Chondrocyte (in vitro differentiated cells): ENCODE results near the gene KIF26B. TPM values are rescaled to one million over a fixed set of nuclear protein-coding genes. Genes with fewer than 3 reads are reported as not detected.

Experiments used
- DNase-seq: peaks from one replicate; pipeline ENCODE4 v3.0.0; 2021; ENCODE audit warnings: mixed read lengths, low spot score
- H3K27ac Mint-ChIP-seq: one replicate; pipeline ENCODE4 v1.8.0; 2021; ENCODE audit warnings: mild to moderate bottlenecking, moderate library complexity, mixed read lengths; ENCODE audit not compliant: unreplicated experiment
- H3K27me3 Mint-ChIP-seq: 2 replicates; pipeline ENCODE4 v1.8.0; 2021; ENCODE audit warnings: low read depth, mixed read lengths
- H3K36me3 Mint-ChIP-seq: 2 replicates; pipeline ENCODE4 v1.8.0; 2021; ENCODE audit warnings: low read depth, mixed read lengths
- H3K4me1 Mint-ChIP-seq: 2 replicates; pipeline ENCODE4 v1.8.0; 2021; ENCODE audit warnings: low read depth, mild to moderate bottlenecking, mixed read lengths
- H3K4me3 Mint-ChIP-seq: one replicate; pipeline ENCODE4 v1.8.0; 2021; ENCODE audit warnings: mild to moderate bottlenecking, moderate library complexity, mixed read lengths; ENCODE audit not compliant: unreplicated experiment
- H3K9me3 Mint-ChIP-seq: 2 replicates; pipeline ENCODE4 v1.8.0; 2021; ENCODE audit warnings: low read depth, mixed read lengths
- total RNA-seq: library from RNA; stranded (reverse); gene quantifications from 3 replicates; pipeline ENCODE4 v1.2.1, GENCODE V29; 2021
- TF ChIP-seq, protein P1 (sequence below): fragments of 200-600 bp; sonication (generic); IDR thresholded peaks from 2 replicates; pipeline ENCODE4 v1.5.0; 2021; ENCODE audit warnings: antibody characterized with exemption, mild to moderate bottlenecking, moderate library complexity

Gene KIF26B
- total RNA-seq, 1 donor from 2014 or later: 47.0 TPM

DNA sequence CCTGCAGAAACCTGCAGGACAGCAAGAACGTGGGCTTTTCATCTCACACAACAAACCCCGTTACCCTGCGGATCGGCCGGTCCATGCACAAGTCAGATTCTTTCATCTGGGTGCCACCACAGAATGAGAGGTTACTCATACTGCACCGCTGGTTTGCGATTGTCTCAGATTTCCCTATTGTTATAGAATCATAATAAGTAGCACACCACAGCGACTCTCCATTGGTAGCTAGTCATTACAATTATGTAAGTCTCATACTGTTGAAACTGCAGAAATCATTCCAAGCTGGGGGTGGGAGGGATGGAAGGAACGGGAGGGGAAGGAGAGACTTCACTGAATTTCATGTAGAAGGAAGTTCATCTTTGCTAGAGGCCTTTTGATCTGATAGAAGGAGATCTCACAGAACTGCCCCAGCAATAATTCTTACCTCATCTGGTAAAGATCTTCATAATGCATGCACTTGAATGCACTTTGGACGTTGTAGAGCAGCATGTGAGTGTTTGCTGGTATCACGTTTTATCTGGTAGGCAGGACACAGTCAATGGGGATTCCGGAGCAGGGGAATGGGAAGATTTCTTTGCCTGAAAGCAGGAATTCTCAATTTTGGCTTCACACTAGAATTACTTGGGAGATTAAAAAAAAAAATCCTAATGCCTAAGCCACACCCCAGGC, 221.1 kb downstream of the KIF26B start:
- Mint-ChIP-seq H3K27me3 (no peaks in the 10 kb centered on the region), H3K27ac (no peak overlapping the region), H3K4me1 (peaks cover 7% of the 10 kb centered on the region), H3K9me3 (no peaks in the 10 kb centered on the region), H3K4me3 (no peak overlapping the region), H3K36me3 (peaks cover 18% of the 10 kb centered on the region)
- no peak for DNase-seq
- TF ChIP-seq, protein P1, sequence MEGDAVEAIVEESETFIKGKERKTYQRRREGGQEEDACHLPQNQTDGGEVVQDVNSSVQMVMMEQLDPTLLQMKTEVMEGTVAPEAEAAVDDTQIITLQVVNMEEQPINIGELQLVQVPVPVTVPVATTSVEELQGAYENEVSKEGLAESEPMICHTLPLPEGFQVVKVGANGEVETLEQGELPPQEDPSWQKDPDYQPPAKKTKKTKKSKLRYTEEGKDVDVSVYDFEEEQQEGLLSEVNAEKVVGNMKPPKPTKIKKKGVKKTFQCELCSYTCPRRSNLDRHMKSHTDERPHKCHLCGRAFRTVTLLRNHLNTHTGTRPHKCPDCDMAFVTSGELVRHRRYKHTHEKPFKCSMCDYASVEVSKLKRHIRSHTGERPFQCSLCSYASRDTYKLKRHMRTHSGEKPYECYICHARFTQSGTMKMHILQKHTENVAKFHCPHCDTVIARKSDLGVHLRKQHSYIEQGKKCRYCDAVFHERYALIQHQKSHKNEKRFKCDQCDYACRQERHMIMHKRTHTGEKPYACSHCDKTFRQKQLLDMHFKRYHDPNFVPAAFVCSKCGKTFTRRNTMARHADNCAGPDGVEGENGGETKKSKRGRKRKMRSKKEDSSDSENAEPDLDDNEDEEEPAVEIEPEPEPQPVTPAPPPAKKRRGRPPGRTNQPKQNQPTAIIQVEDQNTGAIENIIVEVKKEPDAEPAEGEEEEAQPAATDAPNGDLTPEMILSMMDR: no peak

DNA sequence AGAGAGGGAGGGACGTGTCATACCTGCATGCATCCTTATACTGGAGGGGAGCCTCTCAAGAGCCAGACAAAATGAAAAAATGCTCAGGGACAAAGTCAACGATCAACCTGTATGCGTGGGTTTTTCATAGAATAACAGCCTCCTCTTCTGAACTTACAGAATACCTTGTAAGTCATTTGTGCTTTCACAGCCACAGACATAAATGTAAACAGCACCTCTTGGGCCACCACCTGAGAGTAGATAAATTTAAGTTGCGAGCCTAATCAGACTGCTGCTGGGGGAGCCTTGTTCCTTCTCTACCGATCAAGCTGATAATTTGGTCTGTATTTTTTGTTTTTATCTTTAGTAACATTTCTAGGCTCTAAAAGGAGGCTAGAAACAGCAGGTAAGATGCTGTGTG, 223.1 kb downstream of the KIF26B start:
- no peaks in the 10 kb centered on the region for H3K9me3 Mint-ChIP-seq
- H3K36me3 Mint-ChIP-seq: peaks cover 14% of the 10 kb centered on the region
- no peak for DNase-seq
- H3K4me1 Mint-ChIP-seq: peaks cover 2% of the 10 kb centered on the region
- H3K27ac Mint-ChIP-seq: no peak overlapping the region
- H3K4me3 Mint-ChIP-seq: no peak overlapping the region
- TF ChIP-seq, protein P1: no peak
- no peaks in the 10 kb centered on the region for H3K27me3 Mint-ChIP-seq

DNA sequence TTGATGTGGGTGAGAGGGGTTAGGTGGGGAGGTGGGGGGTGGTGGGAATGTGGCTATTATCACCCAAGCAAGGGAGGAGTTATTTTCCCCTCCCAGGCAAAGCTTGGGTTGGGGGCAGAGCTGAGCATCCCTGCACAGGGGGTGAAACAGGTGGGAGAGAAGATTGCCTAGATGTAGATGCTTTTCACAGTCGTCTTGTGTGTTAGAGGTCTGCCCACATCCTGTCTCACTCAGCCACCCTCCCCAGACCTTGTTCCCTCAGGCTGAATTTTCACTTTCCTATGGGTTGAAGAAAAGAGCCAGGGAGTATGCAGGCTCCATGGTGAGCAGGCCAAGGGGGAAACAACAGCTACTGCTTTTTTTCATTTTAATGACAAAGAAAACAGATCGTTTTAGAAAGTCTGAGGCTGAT, 223.5 kb downstream of the KIF26B start:
- no peaks in the 10 kb centered on the region for H3K27me3 Mint-ChIP-seq
- no peaks in the 10 kb centered on the region for H3K9me3 Mint-ChIP-seq
- TF ChIP-seq, protein P1: no peak
- DNase-seq: no peak
- no peak overlapping the region for H3K27ac Mint-ChIP-seq
- H3K4me1 Mint-ChIP-seq: peaks cover 2% of the 10 kb centered on the region
- peaks cover 14% of the 10 kb centered on the region for H3K36me3 Mint-ChIP-seq
- no peak overlapping the region for H3K4me3 Mint-ChIP-seq

DNA sequence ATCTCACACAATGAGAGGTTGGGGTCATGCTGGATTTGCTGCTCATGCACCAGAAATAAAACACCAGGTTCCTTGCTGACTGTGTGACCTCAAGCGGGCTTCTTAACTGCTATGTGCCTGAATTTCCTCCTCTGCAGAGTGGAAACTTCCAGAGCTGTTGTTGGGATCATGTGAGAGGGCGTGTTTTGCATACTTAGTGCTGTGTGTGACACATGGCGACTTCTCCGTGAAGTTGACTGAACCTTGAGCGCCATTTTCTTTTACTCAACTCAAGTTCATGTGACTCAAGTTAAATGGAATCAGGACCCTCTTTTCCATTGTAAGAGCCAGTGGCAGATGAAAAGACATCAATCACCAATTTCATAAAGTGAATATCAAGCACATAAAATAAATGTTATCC, 224.0 kb downstream of the KIF26B start:
- peaks cover 14% of the 10 kb centered on the region for H3K36me3 Mint-ChIP-seq
- TF ChIP-seq, protein P1: no peak
- peaks cover 2% of the 10 kb centered on the region for H3K4me1 Mint-ChIP-seq
- no peaks in the 10 kb centered on the region for H3K27me3 Mint-ChIP-seq
- DNase-seq: no peak
- H3K9me3 Mint-ChIP-seq: no peaks in the 10 kb centered on the region
- H3K27ac Mint-ChIP-seq: no peak overlapping the region
- no peak overlapping the region for H3K4me3 Mint-ChIP-seq

DNA sequence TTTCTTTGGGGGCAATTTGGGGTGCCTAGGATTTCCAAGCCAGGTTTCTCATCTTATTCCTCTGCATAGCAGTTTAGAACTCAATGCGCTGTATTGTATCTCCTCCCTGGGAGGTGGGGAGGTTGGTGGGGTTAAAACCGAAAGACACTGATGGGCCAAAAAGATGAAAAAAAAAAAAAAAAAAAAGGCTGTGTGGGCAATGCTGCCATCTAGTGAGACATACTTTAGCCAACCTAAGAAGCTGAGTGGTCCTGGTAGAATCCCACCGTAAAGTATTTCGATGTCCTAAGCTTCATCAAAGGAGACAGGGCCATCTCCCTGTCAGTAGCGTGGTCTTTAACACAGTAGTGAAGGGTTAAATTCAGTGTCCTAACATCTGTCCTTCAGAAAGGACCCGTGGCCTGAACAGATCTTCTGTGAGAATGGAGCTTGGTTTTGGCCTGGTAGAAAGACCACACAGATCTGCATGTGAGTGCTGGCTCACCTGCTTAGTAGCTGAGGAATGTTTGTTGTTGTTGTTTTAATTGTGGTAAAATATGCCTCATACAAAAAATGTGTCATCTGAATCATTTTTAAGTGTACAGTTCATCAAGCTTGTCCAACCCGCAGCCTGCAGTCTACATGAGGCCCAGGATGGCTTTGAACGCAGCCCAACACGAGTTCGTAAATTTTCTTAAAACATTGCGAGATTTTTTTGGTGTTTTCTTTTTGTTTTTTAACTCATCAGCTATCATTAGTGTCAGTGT, 226.2 kb downstream of the KIF26B start:
- DNase-seq: no peak
- Mint-ChIP-seq H3K36me3 (peaks cover 9% of the 10 kb centered on the region), H3K4me1 (peaks cover 2% of the 10 kb centered on the region), H3K4me3 (no peak overlapping the region), H3K27ac (no peak overlapping the region), H3K9me3 (no peaks in the 10 kb centered on the region), H3K27me3 (no peaks in the 10 kb centered on the region)
- TF ChIP-seq, protein P1: peak; percentile 74
